Psoas muscle (tissue), 8 donors: ENCODE results near the gene PPIA. TPM values are rescaled to one million over a fixed set of nuclear protein-coding genes. Genes with fewer than 3 reads are reported as not detected.

ENCODE experiments used
- ATAC-seq, 4 donors: fragments of 200-7000 bp; cut with Tn5 transposase; one replicate each; pipeline ENCODE4 v1.9.1; 2020; ENCODE audit warnings: moderate library complexity in 3 of 4, mild to moderate bottlenecking in 2 of 4
- DNase-seq, 2 donors: peaks; one replicate each; pipeline ENCODE4 v3.0.0-alpha.2; 2020
- H3K27ac ChIP-seq: fragments of 200-600 bp; one replicate; pipeline ENCODE4 v1.8.0; 2022
- H3K27me3 ChIP-seq, 3 donors: fragments of 200-600 bp in 1 of 3; one replicate each; pipeline versions ENCODE4 v1.6.1 to v1.8.0; 2013 to 2022; ENCODE audit warnings: low read length in 2 of 3, mild to moderate bottlenecking in 2 of 3, moderate library complexity in 1 of 3; ENCODE audit not compliant: insufficient read depth in 3 of 3
- H3K36me3 ChIP-seq, 2 donors: fragments of 200-600 bp in 1 of 2; one replicate each; pipeline versions ENCODE4 v1.6.1 to v1.8.0; 2013 to 2022; ENCODE audit warnings: low read depth in 1 of 2, mild to moderate bottlenecking in 1 of 2, moderate library complexity in 1 of 2; ENCODE audit not compliant: insufficient read depth in 1 of 2
- H3K4me1 ChIP-seq: fragments of 200-600 bp; one replicate; pipeline ENCODE4 v1.8.0; 2022
- H3K4me3 ChIP-seq: fragments of 200-600 bp; one replicate; pipeline ENCODE4 v1.8.0; 2022; ENCODE audit warnings: mild to moderate bottlenecking
- H3K9me3 ChIP-seq: fragments of 200-600 bp; one replicate; pipeline ENCODE4 v1.8.0; 2022
- CTCF ChIP-seq: fragments of 200-600 bp; IDR thresholded peaks from one replicate; pipeline ENCODE4 v1.8.0; 2022; ENCODE audit warnings: antibody characterized with exemption
- WGBS, 3 donors: extraction: QIAGEN DNeasy Blood & Tissue Kit; methylation state at CpG; one replicate each; pipeline versions ENCODE4 v1.1.6 to v1.1.7; 2013; 5-methylcytosine and 5-hydroxymethylcytosine counted together
- intact Hi-C, 2 donors: fragments of 100-400 bp; cut with DNase I; formaldehyde crosslinking; loops; one replicate each; pipeline versions ENCODE4 v1.11.0 to v1.14.2; 2022
- long read RNA-seq, 2 donors: library from polyadenylated mRNA; unstranded; transcript quantifications; one replicate each; pipeline ENCODE4 v2.0.0, GENCODE V29; 2021
- polyA plus RNA-seq, 3 donors: library from polyadenylated mRNA; stranded (reverse); fragments of 200-250 nt; gene quantifications; one replicate each; pipeline ENCODE4 v1.2.3, GENCODE V29; 2013
- total RNA-seq, 4 donors: library from RNA; stranded (reverse); fragmentation: NEBNext Ultra II Directional in 2 of 4; extraction: Animal tissue kit (Norgen Biotek cat#: 25700) in 2 of 4; gene quantifications; one replicate each; pipeline versions ENCODE4 v1.2.1 to v1.2.4, GENCODE V29; 2021 to 2023
- donor health status: healthy with polysubstance abuse.
- donor health status: DM: no; HTN: no; CAD: no; lungs with moderate emphysema.
- donor health status: Bipolar disorder and iron deficiency.
- donor health status: healthy.
- donor health status: DM: yes; HTN: yes; CAD: no.
- donor health status: DM: no; HTN: no; CAD: no.
- donor health status: DM: no; HTN: no; CAD: no.
- donor health status: DM: yes; HTN: yes; CAD: no.

PPIA gene
- total RNA-seq: 100 to 1,000 TPM; 251 to 725 (median 513) TPM
- polyA plus RNA-seq: 1,000 to 10,000 TPM; 1,071 to 3,448 (median 1,168) TPM
- long read RNA-seq, donor 1, transcript PPIA-204 (5 exons, 2,238 nt): major isoform, 274 of 285 reads
- long read RNA-seq, donor 1, partial matches to known transcripts: 3 of 285 reads
- long read RNA-seq, donor 1, other reads (novel, unspliced or antisense): 4 of 285 reads
- long read RNA-seq, donor 2, transcript PPIA-204 (5 exons, 2,238 nt): major isoform, 504 of 521 reads
- long read RNA-seq, donor 2, partial matches to known transcripts: 11 of 521 reads
- long read RNA-seq, donor 2, other reads (novel, unspliced or antisense): 4 of 521 reads

DNA sequence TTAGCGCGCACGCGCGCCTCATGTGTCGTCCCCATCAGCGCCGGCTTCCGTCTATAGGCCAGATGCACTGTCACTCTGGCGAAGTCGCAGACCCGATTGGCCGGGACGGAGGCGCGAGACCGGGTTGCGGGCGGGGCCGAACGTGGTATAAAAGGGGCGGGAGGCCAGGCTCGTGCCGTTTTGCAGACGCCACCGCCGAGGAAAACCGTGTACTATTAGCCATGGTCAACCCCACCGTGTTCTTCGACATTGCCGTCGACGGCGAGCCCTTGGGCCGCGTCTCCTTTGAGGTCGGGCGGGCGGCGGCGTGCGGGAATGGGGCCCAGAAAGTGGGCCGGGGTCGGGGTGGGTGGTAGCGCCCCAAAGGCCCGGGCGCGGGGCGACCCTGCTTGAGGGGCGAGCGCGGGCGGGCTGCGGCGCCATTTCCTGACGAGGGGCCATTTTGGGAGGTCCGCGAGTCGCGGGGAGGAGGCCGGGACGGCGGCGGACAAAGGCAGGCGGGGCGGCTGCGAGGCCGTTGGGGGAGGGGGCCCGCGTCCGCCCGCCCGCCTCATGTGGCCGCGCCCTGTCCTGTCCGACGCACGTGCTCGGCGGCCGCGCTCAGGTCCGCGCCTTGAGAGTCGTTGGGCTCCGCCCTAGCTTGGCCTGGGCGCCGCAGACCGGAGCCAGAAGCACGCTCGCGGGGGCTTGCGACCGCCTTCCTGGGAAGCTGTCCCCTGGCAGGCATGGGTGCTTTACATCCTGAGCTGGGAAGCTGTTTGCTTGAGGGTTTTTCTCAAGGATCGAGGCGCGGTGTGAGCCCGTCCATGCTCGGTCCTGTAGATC lies at the start of gene PPIA:
Gene PPIA, plus strand, starts transcription at position 178 of the 825 bp plus-strand sequence. Its CDS starts 44 bp downstream, at position 222.
- peak; percentile 90 to 92 (median 92) for ATAC-seq
- TF ChIP-seq CTCF: no peak
- Histone ChIP-seq H3K27ac (peak within 1 kb of the TSS; percentile 89), H3K4me3 (peak within 1 kb of the TSS; percentile 70), H3K36me3 (peaks cover 3 to 32% of the 10 kb centered on the region in 2 donors), H3K27me3 (no peaks in the 10 kb centered on the region), H3K9me3 (no peaks in the 10 kb centered on the region), H3K4me1 (peaks cover 11% of the 10 kb centered on the region)
- intact Hi-C loops: loop anchor here in 1 of 2 donors (2.0 to 5.0 kb wide), 3 partner anchors 50 to 209 kb away; partner anchors contain the start of gene OGDH
- peak; percentile 99 for DNase-seq
- 0 to 1% (median 0%) methylated on average over 68 to 99 of the region's 99 CpGs for WGBS, 3 donors

DNA sequence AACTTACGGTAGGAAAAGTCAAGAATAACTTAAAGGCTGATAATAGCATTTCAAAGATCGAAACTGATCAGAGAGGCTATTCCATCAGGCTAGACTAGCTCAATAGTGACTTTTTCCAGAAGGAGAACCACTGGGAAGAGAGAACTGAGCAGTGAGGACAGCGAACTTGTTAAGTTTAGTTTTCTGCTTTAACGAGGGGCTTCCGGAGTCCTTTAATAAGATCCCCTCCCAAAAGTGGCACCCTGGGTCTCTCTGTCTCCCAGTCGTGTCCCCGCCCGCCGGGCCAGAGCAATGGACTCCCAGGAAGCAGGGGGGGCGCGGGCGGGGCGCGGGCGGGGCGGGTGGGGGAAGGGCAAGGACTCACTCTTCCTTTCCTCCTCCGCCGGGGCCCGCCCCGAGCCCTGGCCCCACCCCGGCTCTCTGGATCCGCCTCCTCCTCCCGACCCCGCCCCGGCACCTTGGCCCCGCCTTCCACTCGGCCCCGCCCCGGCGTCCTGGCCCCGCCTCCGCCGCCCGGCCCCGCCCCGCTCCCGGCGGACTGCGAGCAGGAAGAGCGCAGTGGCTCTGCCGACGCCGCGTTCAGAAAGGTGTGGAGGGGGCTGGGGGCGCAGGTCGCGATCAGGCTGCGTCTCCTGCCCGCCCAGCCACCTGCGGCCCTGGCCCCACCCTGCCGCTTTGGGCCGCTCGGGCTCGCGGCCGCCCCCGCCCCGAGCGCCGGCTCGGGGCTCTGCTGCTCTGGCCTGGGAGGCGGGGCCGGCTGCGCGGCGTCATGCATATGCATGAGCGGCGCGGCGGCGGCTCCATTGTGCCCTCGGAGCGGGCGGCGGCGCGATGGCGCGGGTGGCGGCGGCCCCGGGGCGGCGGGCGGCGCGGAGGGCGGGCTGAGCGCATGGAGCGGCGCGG lies 48.2 kb upstream of the PPIA start, which contains the start of gene ZMIZ2:
Gene ZMIZ2, plus strand, starts transcription at position 803 of the 903 bp plus-strand sequence. CDS start 7,403 bp downstream, outside the sequence.
- intact Hi-C loops: loop anchor here in 1 of 2 donors (5.0 kb wide), 2 partner anchors 41 to 141 kb away; partner anchors contain the start of gene OGDH
- DNase-seq: peak; percentile 93 to 97
- Histone ChIP-seq H3K4me1 (peaks cover 15% of the 10 kb centered on the region), H3K36me3 (peaks cover 0 to 5% of the 10 kb centered on the region in 2 donors), H3K4me3 (peak within 1 kb of the TSS; percentile 91), H3K9me3 (no peaks in the 10 kb centered on the region), H3K27me3 (no peaks in the 10 kb centered on the region), H3K27ac (peak within 1 kb of the TSS; percentile 99)
- TF ChIP-seq CTCF: no peak
- peak; percentile 98 to 99 (median 98) for ATAC-seq
- 1 to 2% (median 1%) methylated on average over 38 to 92 of the region's 92 CpGs for WGBS, 3 donors

- peaks cover 0 to 5% of the 10 kb centered on the region in 2 donors for H3K36me3 ChIP-seq
- WGBS, 3 donors: 1 to 2% (median 1%) methylated on average over 40 to 60 of the region's 60 CpGs
- H3K27ac ChIP-seq: peak overlapping the region; percentile 99
- DNase-seq (peak in 1 of 2 donors; percentile 69), ATAC-seq (no peak)
- TF ChIP-seq CTCF: no peak
- peak overlapping the region; percentile 91 for H3K4me3 ChIP-seq
- intact Hi-C loops: loop anchor here in 1 of 2 donors (5.0 kb wide), 2 partner anchors 42 to 142 kb away; partner anchors contain the start of gene OGDH
- peaks cover 15% of the 10 kb centered on the region for H3K4me1 ChIP-seq
- no peaks in the 10 kb centered on the region for H3K27me3 ChIP-seq
- H3K9me3 ChIP-seq: no peaks in the 10 kb centered on the region
Measured at GRCh38 chr7:44748948-44749731, 47.3 kb upstream of the PPIA start.
